NCI-H146 treated with DMSO at 0.1 percent for 48 hours (cell line): ENCODE data around the gene HDHD2.

Experiments
- DNase-seq: peaks from one replicate; lab custom pipeline; 2025; ENCODE audit not compliant: unreplicated experiment; lab: John Stamatoyannopoulos, UW

Gene HDHD2

GRCh38 chr18:47149457-47150028 lies 757 bp downstream of the HDHD2 start:
- peak; percentile 53 for DNase-seq

- no peak for DNase-seq
Measured at GRCh38 chr18:47146206-47146605, 4.1 kb downstream of the HDHD2 start.

DNA sequence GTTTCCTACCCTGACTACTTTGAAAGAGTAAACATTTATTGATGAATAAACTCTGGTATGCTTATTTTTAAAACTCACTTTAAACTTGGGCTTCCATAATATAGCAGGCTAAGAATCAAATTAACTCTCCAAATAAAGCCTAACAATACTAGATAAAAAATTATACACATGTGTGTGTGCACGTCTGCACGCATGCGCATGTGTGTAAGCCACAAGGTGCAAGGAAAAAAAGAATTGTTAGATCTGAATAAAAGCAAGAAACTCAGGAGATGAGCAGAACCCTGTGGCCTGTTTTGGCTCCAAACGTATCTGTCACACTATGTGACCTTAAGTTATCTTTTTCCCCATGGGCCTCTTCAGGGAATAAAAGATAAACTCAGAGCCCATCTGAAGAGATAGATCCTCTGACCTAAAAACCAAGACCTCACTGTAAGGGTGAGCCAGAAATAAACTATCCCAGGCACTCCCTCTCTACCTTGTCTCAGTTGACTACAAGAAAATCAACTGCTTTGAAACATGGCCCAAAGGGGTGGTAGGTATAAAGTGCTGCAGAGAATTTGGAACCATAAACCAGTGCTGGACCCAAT lies 6.3 kb downstream of the HDHD2 start:
- DNase-seq: no peak

DNA sequence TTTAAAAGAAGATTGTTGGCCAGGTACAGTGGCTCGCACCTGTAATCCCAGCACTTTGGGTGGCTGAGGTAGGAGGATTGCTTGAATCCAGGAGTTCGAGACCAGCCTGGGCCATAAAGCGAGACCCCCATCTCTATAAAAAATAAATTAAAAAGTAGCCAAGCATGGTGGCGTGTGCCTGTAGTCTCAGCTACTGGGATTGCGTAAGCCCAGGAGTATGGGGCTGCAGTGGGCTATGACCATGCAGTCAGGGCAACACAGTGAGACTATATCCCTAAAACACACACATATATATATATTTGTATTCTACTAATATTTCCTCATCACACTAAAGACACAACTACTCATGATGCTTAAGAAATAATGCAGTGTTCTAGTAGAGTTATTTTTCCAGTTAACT lies 7.1 kb downstream of the HDHD2 start:
- no peak for DNase-seq

DNA sequence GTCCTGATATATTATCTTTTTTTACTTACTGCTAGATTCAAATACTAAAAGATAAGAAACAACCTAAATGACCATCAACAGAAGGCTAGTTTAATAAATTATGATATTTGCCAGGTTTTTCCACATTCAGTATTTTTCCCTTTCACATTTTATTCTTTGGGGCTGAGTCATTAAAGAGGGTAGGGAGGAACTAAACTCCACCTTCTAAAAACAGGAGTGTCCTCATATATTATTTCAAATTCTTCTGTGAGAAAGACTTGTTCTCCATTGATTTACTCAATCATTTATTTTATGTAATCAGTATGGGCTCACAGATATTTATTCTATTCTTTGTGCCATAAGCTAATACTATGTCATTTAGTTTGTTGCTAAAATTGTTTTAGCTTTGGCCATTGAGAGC lies 9.0 kb downstream of the HDHD2 start:
- DNase-seq: no peak

GRCh38 chr18:47121146-47121545 lies 29.2 kb downstream of the HDHD2 start:
- no peak for DNase-seq

DNA sequence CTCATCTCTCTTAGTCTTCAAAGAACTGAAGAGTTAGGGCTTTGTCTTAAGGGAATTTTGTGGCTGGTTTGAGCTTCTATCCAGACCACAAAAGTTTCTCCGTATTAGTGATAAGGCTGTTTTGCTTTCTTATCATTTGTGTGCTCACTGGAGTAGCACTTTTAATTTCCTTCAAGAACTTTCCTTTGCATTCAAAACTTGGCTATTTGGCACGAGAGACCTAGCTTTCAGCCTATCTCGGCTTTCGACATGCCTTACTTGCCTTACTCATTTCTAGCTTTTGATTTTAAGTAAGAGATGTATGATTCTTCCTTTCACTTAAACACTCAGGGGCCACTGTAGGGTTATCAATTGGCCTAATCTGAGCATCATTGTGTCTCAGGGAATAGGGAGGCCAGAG lies 29.9 kb downstream of the HDHD2 start:
- no peak for DNase-seq

- DNase-seq: no peak
Measured at GRCh38 chr18:47118981-47119380, 31.3 kb downstream of the HDHD2 start.

DNA sequence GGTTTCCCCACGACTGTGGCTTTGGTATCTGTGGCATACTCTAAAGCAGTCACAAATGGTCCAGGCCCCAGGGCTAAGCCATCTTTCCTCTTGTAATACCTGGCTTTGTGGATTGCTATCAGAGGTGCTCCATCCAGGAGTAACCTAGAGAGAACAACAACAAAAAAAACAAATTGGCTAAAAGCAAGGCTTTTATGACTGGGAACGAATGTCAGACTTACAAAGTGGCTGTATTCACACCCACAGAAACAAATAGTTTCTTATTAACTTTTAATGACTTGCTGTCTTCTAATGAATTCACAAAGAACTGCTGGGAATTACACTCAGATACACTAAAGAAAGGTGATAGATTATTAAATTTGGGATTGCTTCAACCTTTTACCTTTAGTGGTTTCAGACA lies 35.1 kb downstream of the HDHD2 start:
- no peak for DNase-seq

- no peak for DNase-seq
Measured at GRCh38 chr18:47113796-47114540, 36.3 kb downstream of the HDHD2 start.

DNA sequence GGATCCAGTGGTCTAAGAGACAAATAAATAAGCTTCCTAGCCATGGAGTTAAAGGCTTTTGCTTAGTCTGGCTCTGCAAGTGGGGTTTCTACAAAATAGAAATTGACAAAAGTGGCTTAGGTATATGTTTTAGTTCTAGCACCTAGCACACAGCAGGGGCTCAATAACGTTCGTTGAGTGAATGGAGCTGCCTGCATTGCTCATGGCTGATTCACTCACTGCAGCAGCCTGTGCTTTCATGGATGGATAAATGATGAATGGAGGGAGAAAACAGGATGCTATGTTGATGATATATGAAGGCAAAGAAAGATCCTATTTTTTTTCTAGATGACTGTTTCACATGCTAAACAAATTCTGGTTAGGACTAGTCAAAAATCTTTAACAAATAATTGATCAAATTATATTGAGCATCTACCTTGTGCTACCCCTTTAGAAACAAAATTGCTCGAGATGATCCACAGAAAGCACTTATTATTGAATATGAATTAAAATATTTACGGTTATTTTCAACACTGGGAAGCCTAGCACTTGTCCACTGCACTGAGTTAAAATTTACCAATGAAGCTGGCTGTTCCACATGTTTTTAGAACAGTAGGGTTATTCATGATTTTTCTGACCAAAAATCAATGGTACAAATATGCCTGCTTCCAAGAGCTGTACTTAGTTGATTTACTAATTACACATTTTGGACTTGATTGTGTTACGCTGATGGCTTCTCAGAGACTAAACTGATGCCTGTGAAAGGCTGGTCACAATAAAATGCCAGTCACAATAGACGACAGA lies 39.6 kb downstream of the HDHD2 start:
- DNase-seq: no peak

- no peak for DNase-seq
Measured at GRCh38 chr18:47109720-47110119, 40.6 kb downstream of the HDHD2 start.

- DNase-seq: no peak
Measured at GRCh38 chr18:47108998-47109405, 41.3 kb downstream of the HDHD2 start.

DNA sequence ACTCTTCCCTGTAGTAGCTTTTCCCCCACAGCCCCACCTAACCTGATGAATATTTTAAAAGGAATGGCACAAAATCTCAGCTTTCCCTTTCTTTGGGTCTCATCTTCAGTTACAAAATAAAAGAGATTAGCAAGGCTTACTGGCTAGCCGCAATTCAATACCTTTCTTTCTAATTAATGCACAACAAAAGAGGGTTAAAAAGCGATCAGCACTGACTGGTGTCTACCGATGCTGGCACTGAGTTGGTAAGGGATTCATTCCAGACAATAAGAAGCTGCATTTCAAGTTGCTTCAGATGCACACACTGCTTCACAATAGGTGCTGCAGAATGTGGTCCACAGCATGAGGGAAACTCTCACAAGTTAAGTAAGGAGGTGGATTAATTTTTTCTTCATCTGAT lies 41.9 kb downstream of the HDHD2 start:
- no peak for DNase-seq

DNA sequence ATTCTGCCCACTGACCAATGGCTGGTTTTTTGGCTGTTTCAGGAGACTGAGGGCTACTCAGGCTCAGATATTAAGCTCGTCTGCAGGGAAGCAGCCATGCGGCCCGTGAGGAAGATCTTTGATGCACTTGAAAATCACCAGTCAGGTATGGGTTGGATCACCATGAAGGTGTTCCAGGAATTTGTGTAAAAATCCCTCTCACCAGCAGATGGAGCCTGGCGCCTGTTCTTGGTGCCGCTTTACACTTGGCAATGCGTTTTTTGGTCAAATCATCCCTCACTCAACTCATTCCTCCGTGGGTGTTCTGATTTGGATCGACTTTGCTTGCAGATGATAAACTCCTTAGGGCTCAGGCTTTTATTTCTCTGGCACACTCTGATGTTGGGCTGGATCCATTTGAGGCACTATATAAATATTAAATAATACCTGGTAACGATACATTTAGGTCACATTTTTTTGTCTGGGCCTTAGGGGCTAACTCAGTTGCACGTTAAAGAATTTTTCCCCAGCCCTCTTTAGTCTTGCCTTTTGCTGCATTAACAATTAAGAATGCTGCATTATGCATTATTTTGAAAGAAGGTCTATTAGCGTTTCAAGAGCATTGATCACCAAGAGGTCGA lies 50.0 kb downstream of the HDHD2 start:
- peak; percentile 17 for DNase-seq

DNA sequence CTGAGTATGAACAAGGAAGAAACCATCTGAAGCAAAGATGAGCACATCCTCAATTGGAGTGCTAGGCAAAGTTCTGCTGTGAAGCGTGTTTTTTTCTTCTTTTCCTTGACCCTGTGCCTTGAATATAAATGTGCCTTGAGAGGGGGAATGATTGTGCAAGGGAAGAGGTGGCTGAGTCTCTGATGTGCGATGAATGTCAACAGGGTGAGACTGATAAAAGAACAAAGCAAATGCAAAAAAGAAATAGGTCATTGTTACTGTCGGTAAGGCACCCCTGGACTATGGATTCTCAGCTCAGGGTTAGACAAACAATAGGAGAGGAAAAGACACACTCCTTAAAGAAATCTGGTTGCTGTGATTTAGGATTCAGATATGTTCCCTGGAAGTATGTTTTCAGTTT lies 54.5 kb downstream of the HDHD2 start:
- no peak for DNase-seq

DNA sequence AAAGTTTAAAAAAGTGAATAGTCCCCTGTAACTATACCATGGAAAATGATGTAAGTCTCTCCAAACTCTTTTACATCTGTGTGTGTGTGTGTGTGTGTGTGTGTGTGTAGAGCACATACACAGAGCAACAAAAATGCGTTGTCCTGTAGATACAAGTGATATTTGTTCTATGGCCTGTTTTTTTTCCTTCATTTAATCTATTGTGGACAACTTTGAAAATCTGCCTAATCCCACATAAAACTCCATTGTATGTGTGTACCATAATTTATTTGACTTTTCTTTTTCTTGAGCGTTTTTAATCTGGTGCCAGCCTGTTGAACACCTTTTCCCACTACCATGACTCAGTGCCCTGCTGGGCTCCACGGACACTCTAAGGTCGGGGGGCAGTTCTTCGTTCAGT lies 62.6 kb downstream of the HDHD2 start:
- no peak for DNase-seq

DNA sequence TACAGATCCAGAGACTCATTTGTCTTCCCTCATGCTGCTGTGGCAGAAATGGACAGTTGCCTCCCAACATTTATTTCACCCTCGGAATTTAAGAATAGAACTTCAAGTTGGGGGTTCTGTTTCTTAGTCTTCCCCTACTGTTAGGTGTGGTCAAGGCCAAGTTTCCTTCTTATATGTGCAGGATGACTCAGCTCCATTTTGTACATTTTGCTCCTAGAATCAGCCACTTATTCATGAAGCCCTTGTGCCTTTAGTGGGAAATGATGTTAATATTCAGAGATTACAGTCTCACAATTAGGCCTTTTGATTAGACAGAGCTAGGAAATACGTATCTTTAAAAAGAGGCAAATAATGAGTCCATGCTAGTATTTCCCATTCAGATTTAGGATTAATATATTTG lies 68.7 kb downstream of the HDHD2 start:
- DNase-seq: no peak

DNA sequence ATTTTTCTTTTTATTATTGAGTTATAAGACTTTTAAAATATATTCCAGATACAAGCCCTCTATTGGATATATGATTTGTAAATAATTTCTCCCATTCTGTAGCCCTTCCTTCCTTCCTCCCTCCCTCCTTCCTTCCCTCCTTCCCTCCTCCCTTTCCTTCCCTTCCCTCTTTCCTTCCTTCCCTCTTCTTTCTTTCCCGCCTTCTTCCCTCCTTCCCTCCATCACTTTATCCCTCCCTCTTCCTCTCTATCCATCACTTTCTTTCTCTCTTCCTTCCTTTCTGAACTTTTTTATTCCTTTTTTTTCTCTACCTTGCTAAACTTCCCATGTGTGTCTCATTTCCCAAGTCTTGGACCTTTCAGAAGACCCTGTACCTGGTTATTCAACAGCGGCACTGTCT lies 69.4 kb downstream of the HDHD2 start:
- no peak for DNase-seq

DNA sequence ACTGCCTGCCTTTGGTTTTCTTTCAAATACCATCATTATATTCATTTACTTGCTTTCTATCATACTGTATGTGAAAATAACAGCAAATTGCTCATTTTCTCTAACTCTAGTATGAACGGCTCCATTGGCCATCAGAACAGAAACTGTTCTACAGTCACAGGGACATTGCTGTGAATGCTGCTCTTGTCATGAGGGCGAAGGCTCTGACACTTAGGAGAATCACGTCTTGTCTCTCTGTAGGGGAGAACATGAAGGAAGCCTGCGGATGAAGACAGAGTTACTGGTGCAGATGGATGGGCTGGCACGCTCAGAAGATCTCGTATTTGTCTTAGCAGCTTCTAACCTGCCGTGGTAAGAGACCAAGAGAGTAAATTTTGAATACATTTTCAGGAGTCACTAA lies 73.2 kb downstream of the HDHD2 start:
- no peak for DNase-seq

GRCh38 chr18:47075098-47075883 lies 75.0 kb downstream of the HDHD2 start:
- peak; percentile 4 for DNase-seq
